Uterus (tissue), 2 donors: ENCODE results near the gene SLC35E2B.

Experiments used
- CTCF ChIP-seq, 4 experiments: fragments of 200-600 bp in 2 of 4; fragments of 450-650 bp in 2 of 4; sonication (generic) in 2 of 4; IDR thresholded peaks; one replicate each; pipeline ENCODE4 v1.5.1; 2016 to 2019; ENCODE audit warnings: antibody characterized with exemption in 4 of 4, mild to moderate bottlenecking in 2 of 4, moderate library complexity in 1 of 4
- POLR2A ChIP-seq, 2 donors: fragments of 450-650 bp; IDR thresholded peaks; one replicate each; pipeline ENCODE4 v1.6.1; 2016; ENCODE audit warnings: antibody characterized with exemption in 2 of 2, mild to moderate bottlenecking in 1 of 2, moderate library complexity in 1 of 2

GRCh38 chr1:1671365-1672119, 21.1 kb downstream of the SLC35E2B start:
- TF ChIP-seq CTCF (IDR thresholded peaks at IDR 0.05) (no peak), POLR2A (IDR thresholded peaks at IDR 0.05) (no peak)
